Left renal cortex interstitium (tissue), 4 donors: Measurements from ENCODE around the gene HES6. TPM values are rescaled to one million over a fixed set of nuclear protein-coding genes. Genes with fewer than 3 reads are reported as not detected.

Source experiments
- DNase-seq, 4 donors: peaks; one replicate each; pipeline ENCODE4 v3.0.0-alpha.2; 2013; ENCODE audit warnings: low read depth in 4 of 4, low spot score in 2 of 4, missing footprints in 1 of 4
- polyA plus RNA-seq, 4 donors: library from polyadenylated mRNA; unstranded; fragments of 120-200 nt; gene quantifications; one replicate each; pipeline ENCODE4 v1.2.1, GENCODE V29; 2013; ENCODE audit not compliant: insufficient read length in 4 of 4

HES6 gene
- polyA plus RNA-seq, 4 donors = 4.1 to 11.4 (median 7.6) TPM

DNA sequence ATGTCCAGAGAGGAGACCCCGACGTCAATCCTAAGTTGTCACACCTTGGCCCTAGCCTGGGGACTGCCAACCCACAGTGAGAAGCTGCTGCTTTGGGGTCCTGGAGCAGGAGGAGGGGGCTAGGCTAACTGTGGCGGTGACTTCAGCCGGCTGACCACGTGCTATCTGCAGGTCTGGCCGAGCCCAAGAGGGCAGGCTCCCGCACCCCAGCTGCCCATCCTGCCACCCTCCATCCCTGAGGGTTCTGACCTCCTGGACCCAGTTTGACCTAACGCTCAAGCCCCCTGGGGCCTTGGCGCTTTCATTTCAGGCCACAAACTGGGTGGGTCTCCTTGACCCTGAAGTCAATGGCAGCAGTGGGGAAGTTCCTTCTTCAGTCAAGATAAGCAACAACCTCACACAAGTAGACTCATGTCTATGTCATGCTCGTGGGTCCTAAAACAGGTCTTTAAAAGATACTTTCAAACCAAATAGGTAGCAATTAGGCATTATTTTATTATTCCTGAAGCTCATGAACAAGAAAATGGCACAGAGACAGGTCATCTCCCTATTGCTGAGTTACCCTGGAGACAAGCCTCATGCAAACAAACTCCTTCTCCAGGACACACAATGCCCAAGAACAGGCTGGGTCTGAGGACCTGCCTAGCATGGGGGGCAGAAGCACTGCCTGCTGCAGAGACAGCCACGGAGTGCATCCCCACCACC lies 2.3 kb downstream of the HES6 start:
- DNase-seq = no peak

DNA sequence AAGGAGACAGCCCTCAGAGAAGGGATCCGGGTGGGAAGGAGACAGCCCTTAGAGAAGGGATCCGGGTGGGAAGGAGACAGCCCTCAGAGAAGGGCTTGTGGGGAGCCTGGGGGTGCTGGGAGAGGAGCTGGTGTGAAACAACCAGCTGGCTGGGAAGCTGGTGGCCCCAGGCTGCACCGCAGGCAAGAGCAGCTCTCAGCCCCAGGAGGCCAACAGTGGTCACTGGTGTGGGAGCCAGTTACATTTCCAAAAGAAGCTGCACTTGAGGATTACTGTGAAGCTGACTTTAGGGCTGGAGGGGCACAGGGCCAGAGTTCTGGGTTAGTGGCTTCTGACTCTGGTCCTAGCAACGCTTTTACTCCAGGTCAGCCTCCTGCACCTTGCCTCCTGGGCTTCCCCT lies 3.3 kb downstream of the HES6 start:
- DNase-seq = no peak

GRCh38 chr2:238235856-238236255 lies 4.0 kb downstream of the HES6 start:
- no peak for DNase-seq

DNA sequence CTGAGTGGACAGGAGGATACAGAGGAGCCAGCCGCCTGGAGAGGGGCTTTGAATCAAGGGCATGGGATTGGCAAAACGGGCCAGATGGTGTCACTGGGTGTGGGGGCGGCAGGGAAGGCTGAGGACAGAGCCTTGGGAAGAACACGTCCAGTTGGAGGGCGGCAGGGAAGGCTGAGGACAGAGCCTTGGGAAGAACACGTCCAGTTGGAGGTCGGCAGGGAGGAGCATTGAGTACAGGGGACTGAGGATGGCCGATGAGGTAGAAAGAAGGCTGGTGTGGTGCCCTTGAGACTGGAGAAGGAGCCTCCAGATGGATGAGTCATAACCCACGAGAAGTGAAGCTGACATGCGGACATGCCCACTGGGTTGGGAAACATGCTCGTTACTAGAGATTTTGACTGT lies 4.5 kb downstream of the HES6 start:
- no peak for DNase-seq

- DNase-seq = no peak
Observed at GRCh38 chr2:238233625-238234024, 6.2 kb downstream of the HES6 start.

GRCh38 chr2:238231809-238232208 lies 8.0 kb downstream of the HES6 start:
- no peak for DNase-seq

GRCh38 chr2:238231251-238231793 lies 8.5 kb downstream of the HES6 start:
- no peak for DNase-seq

- DNase-seq = no peak
Observed at GRCh38 chr2:238230699-238231098, 9.1 kb downstream of the HES6 start.

DNA sequence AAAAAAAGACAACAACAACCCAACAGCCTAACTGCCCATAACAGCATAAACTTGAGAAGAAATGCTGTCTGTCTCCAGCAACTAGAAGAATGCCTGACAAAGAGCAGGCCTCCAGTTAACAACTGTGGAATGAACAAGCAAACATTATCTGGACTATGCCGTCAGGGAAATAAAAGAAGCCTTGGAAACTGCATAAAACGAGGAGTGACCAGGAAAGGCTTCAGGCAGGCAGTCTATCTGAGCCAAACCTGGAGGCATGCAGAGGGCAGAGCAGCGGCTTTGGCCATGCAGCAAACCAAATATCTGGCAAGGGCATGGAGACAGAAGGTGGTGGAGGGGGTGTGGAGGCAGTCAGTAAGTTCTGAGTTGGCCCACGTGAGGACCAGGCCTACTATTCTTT lies 11.1 kb downstream of the HES6 start:
- no peak for DNase-seq

DNA sequence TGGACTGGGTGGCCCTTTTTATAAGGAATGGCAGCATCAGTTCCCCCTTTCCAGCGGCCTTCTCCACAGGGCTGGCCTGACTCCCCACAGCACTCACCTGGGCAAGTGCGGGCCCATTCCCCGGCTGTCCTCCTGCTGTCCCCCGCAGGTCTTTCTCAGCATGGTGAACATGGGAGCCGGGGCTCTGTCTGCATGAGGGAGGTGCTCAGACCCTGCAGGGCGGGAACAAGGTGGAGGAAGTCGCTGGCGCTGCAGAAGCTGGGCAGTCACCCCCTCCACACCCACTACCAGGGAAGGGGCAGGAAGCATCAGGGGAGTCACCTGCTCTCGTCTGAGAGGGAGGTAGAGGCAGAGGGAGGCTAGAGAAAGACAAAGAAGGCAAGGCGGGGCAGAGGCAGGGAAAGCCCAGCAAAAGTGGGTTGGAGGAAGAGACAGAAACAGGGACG lies 12.2 kb downstream of the HES6 start:
- no peak for DNase-seq

GRCh38 chr2:238226698-238227586 lies 12.9 kb downstream of the HES6 start:
- DNase-seq = no peak

- DNase-seq = no peak
Observed at GRCh38 chr2:238225911-238226697, 13.7 kb downstream of the HES6 start.

DNA sequence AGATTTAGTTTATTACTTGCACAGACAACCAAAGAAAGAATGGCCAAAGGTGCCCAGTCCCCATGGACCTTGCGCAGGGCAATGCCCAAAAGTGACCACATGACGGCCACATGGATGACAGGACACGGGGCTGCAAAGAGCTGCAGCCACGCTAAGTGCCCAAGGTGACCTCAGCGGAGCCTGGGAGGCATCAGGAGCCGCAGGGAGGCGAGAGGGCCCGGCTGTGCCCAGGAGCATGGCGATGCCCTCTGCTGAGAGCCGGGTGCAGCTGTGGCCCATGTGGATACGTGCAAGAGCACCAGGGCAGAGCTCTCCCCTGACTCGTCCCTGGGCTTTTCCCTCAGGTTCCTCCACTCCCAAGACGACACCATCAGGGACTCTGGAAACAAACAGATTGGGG lies 14.7 kb downstream of the HES6 start:
- no peak for DNase-seq

GRCh38 chr2:238224356-238225035 lies 15.3 kb downstream of the HES6 start:
- DNase-seq = no peak

DNA sequence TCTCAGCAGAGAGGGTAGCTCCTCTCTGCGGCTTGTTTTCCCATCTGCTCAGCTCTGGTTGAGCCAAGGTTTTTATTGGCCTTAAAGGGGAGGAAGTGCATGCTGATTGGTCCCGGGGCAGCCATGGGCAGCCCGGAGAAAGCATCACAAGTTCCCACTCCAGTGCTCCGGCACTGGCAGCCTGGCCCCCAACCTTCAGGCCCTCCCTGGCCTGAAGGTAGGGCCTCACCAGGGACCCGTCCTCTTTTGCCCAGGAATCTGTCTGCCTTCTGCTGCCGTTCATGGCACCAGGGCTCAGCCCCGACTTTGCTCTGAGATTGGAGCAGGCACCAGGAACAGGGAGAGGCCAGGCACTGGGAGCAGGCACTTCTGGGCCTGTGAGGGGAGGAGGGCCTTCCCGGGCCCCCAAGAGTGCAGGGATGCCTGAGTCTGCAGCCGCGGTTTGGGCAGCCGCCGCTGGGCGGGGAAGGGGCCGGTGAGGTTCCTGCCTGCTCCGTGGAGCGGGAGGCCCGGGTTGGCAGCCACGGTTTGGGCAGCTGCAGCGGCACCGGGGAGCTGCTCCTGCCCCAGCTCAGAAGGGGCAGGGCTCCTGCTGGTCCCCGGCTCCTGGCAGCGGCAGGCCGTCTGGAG lies 18.8 kb downstream of the HES6 start:
- no peak for DNase-seq

DNA sequence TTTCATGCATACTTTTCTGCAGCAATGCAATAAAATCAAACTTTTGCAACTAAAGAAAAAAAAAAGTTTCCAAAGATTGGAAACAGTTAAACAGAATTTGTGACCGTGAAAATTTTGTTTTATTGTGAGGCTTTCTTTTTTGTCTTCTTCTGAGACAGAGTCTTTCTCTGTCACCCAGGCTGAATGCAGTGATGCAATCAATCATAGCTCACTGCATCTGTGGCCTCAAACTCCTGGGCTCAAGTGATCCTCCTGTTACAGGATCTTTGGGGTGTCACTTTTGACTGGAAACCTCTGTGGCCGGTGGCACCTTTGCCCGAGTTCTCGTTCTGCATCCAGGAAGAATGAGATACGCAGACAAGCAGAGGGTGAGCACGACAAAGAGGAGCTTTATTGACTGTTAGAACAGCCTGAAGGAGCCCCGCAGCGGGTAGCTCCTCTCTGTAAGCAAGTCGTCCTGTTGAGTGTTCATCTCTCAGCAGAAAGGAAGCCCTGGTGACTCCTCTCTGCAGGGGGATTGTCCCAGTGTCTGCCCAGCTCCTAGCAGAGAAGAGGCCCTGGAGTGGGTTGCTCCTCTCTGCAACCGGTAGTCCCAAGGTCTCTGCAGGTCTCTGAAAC lies 19.5 kb downstream of the HES6 start:
- DNase-seq = no peak

DNA sequence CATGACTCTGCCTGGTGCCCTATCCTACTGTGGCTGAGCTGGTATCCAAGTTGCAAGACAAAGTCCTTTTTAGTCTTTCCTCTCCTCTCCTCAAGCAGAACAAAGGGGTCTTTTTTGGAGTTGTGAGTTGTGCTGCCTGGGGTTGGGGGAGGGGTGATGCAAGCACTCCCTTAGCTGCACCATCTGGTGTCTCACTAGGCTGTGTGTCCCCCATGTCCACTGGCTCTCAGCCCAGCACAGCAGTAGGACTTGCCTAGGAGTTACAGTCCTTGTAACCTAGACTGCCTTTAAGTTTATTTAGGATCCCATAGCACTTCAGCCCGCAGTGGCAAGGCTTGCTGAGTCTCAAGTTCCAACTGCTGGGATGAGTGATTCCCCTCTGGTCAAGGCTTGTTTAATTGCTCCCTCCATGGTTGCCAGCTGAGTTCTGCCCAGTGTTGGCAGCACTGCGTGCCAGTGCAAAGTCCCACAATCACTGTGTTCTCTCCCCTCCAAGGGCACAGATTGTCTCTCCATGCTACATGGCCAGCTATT lies 23.1 kb downstream of the HES6 start:
- DNase-seq = no peak

- DNase-seq = no peak
Observed at GRCh38 chr2:238207006-238207405, 32.8 kb downstream of the HES6 start.
